HUES48 (cell line): ENCODE data around the gene IMPDH2.
A peak's percentile ranks its signal among the peaks of the same experiment; 100 is the strongest.

Experiments
- H3K27ac ChIP-seq: one replicate; pipeline ENCODE4 v1.7.0; 2013; ENCODE audit warnings: low read depth, low read length, inconsistent platforms
- H3K27me3 ChIP-seq: 2 replicates; pipeline ENCODE4 v1.6.1; 2013; ENCODE audit warnings: mild to moderate bottlenecking, low read length; ENCODE audit not compliant: control insufficient read depth, insufficient read depth
- H3K36me3 ChIP-seq: 2 replicates; pipeline ENCODE4 v1.6.1; 2013; ENCODE audit warnings: low read length; ENCODE audit not compliant: control insufficient read depth, insufficient read depth
- H3K4me1 ChIP-seq: 2 replicates; pipeline ENCODE4 v1.6.1; 2013; ENCODE audit warnings: mild to moderate bottlenecking, low read length; ENCODE audit not compliant: control insufficient read depth, insufficient read depth
- H3K4me3 ChIP-seq: 2 replicates; pipeline ENCODE4 v1.5.1; 2013; ENCODE audit warnings: mild to moderate bottlenecking, low read depth, low read length
- H3K9ac ChIP-seq: 2 replicates; pipeline ENCODE4 v1.6.1; 2013; ENCODE audit warnings: mild to moderate bottlenecking, low read depth, low read length, moderate library complexity
- H3K9me3 ChIP-seq: 2 replicates; pipeline ENCODE4 v1.6.1; 2013; ENCODE audit warnings: low read length; ENCODE audit not compliant: control insufficient read depth, insufficient read depth

The IMPDH2 gene

GRCh38 chr3:49005303-49005680 is 23.9 kb downstream of the IMPDH2 start:
- Histone ChIP-seq H3K4me1 (peaks cover 16% of the 10 kb centered on the region), H3K9me3 (no peaks in the 10 kb centered on the region), H3K9ac (no peak overlapping the region), H3K27me3 (no peaks in the 10 kb centered on the region; the same call in 1 of the 2 replicates), H3K36me3 (peaks cover 5% of the 10 kb centered on the region; the same call in 1 of the 2 replicates), H3K27ac (no peak overlapping the region), H3K4me3 (no peak overlapping the region)

- H3K36me3 ChIP-seq, result peaks cover 5% of the 10 kb centered on the region; the same call in 1 of the 2 replicates
- H3K9ac ChIP-seq, result no peak overlapping the region
- H3K4me1 ChIP-seq, result peaks cover 23% of the 10 kb centered on the region
Measured at GRCh38 chr3:49004352-49005302, 24.6 kb downstream of the IMPDH2 start.

GRCh38 chr3:49001155-49001554 is 28.0 kb downstream of the IMPDH2 start:
- Histone ChIP-seq H3K27ac (no peak overlapping the region), H3K9ac (no peak overlapping the region), H3K27me3 (no peaks in the 10 kb centered on the region; the same call in 1 of the 2 replicates), H3K4me3 (no peak overlapping the region), H3K36me3 (peaks cover 4% of the 10 kb centered on the region; the same call in 1 of the 2 replicates), H3K4me1 (peaks cover 21% of the 10 kb centered on the region), H3K9me3 (no peaks in the 10 kb centered on the region)

More at GRCh38 chr3:49004352-49005302, 24.6 kb downstream of the IMPDH2 start:
- H3K4me3 ChIP-seq, result no peak overlapping the region
- no peak overlapping the region for H3K27ac ChIP-seq
- no peaks in the 10 kb centered on the region for H3K9me3 ChIP-seq
- no peaks in the 10 kb centered on the region; the same call in 1 of the 2 replicates for H3K27me3 ChIP-seq

GRCh38 chr3:48999085-48999858 is 29.9 kb downstream of the IMPDH2 start:
- Histone ChIP-seq H3K9me3 (no peaks in the 10 kb centered on the region), H3K4me3 (no peak overlapping the region), H3K27ac (no peak overlapping the region), H3K4me1 (peaks cover 18% of the 10 kb centered on the region), H3K9ac (0 out of 2 replicates have a peak overlapping the region, but pooled peaks have one; percentile 21), H3K27me3 (no peaks in the 10 kb centered on the region), H3K36me3 (peaks cover 4% of the 10 kb centered on the region; the same call in 1 of the 2 replicates)

- Histone ChIP-seq H3K36me3 (peaks cover 4% of the 10 kb centered on the region; the same call in 1 of the 2 replicates), H3K9me3 (no peaks in the 10 kb centered on the region), H3K4me3 (no peak overlapping the region), H3K27ac (no peak overlapping the region), H3K4me1 (peaks cover 18% of the 10 kb centered on the region), H3K27me3 (no peaks in the 10 kb centered on the region), H3K9ac (no peak overlapping the region)
Measured at GRCh38 chr3:48997714-48998637, 31.2 kb downstream of the IMPDH2 start.

- Histone ChIP-seq H3K4me3 (no peak overlapping the region), H3K9ac (no peak overlapping the region), H3K27me3 (no peaks in the 10 kb centered on the region), H3K9me3 (no peaks in the 10 kb centered on the region), H3K36me3 (peaks cover 4% of the 10 kb centered on the region; the same call in 1 of the 2 replicates), H3K4me1 (peaks cover 18% of the 10 kb centered on the region), H3K27ac (no peak overlapping the region)
Measured at GRCh38 chr3:48997102-48997635, 32.0 kb downstream of the IMPDH2 start.

GRCh38 chr3:48996640-48997039 is 32.6 kb downstream of the IMPDH2 start:
- Histone ChIP-seq H3K4me1 (peaks cover 19% of the 10 kb centered on the region), H3K4me3 (no peak overlapping the region), H3K27me3 (no peaks in the 10 kb centered on the region), H3K27ac (no peak overlapping the region), H3K9me3 (no peaks in the 10 kb centered on the region), H3K9ac (no peak overlapping the region), H3K36me3 (peaks cover 4% of the 10 kb centered on the region; the same call in 1 of the 2 replicates)

GRCh38 chr3:48993834-48994233 is 35.4 kb downstream of the IMPDH2 start:
- H3K4me1 ChIP-seq, result peaks cover 14% of the 10 kb centered on the region

GRCh38 chr3:48991851-48992545 is 37.2 kb downstream of the IMPDH2 start:
- Histone ChIP-seq H3K36me3 (peaks cover 4% of the 10 kb centered on the region; the same call in 1 of the 2 replicates), H3K27me3 (no peaks in the 10 kb centered on the region), H3K9me3 (no peaks in the 10 kb centered on the region), H3K4me3 (peak overlapping the region; percentile 91), H3K9ac (no peak overlapping the region), H3K4me1 (peaks cover 14% of the 10 kb centered on the region), H3K27ac (no peak overlapping the region)

More at GRCh38 chr3:48993834-48994233, 35.4 kb downstream of the IMPDH2 start:
- peaks cover 4% of the 10 kb centered on the region; the same call in 1 of the 2 replicates for H3K36me3 ChIP-seq
- H3K27ac ChIP-seq, result no peak overlapping the region
- no peak overlapping the region for H3K9ac ChIP-seq
- no peaks in the 10 kb centered on the region for H3K27me3 ChIP-seq
- H3K9me3 ChIP-seq, result no peaks in the 10 kb centered on the region
- no peak overlapping the region for H3K4me3 ChIP-seq
